HG03439 (cell line): ENCODE results near the gene OR9G4.

Experiments used
- ATAC-seq: cut with Tn5 transposase; IDR thresholded peaks from one replicate; pipeline ENCODE4 v1.9.1; 2021; ENCODE audit warnings: mild to moderate bottlenecking, moderate library complexity; ENCODE audit not compliant: unreplicated experiment

The OR9G4 gene

DNA sequence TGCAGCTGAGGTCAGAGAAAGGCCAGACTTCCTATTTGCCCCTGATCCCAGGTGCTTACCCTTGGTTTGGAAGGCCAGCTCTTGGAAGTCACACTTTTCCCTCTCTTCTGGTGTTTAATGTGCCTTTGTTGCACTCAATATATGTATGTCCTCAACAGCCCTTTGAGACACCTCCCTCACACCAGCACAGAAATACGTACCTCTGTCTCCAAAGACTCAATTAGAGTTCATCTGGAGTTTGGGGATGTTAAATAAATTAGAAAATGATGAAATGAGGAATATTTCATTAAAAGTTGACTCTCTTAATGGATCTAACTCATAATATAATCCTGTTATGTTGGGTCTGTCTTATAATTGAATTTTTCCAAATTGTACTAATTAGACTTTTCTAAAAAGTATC is at the start of gene OR9G4:
Gene OR9G4, minus strand, starts transcription at position 101 of the 400 bp plus-strand sequence. CDS start 4,931 bp downstream, outside the sequence.
- no peak for ATAC-seq

DNA sequence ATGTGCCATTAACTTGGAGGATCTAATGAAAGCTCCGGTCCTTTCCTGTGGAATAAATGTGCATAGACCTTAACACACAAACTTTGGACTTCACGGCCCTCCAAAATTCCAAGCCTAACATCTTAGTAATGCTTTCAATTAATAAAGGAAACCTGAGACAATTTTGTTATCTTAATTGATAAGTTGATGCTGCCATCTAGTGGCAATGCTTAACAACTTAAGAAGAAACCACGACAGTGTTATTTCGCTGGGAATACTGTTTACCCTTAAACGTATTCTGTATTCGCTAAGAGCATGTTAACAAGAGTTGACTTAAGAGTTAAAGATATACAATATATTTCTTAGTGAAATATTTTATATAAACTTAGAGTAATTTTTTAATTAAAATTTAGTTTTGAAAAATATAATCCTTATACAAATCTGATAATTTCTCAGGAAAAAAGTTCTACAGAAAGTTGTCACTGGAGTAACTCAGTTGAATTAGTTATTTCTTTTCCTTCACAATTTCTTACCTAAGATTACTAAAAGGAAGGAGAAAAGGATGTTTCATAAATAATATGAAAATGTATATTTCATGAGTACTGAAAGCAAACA is 35.0 kb upstream of the OR9G4 start:
- no peak for ATAC-seq

DNA sequence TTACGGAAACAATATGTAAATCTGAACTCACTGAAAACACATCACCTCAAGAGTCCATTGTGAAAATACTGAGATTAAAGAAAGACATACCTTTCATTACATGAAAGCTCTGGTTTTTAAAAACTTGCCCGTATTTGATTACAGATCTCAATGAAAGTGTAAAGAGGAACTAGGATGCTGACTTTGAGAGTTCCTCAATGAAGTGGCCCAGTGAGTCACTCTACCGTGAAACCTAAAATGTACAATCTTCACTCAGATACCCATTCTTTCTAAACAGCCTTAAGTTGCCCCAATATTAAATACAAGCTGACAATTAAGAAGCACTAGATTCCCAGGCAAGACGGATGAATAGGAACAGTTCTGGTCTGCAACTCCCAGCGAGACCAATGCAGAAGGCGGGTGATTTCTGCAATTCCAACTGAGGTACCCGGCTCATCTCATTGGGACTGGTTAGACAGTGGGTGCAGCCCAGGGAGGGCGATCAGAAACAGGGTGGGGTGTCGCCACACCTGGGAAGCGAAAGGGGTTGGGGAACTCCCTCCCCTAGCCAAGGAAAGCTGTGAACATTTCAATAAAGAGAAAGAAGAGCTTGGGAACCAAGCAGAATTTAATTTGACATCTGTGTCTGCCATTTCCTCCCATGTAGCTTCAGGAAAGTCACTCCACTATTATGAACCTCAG is 33.8 kb upstream of the OR9G4 start:
- no peak for ATAC-seq

DNA sequence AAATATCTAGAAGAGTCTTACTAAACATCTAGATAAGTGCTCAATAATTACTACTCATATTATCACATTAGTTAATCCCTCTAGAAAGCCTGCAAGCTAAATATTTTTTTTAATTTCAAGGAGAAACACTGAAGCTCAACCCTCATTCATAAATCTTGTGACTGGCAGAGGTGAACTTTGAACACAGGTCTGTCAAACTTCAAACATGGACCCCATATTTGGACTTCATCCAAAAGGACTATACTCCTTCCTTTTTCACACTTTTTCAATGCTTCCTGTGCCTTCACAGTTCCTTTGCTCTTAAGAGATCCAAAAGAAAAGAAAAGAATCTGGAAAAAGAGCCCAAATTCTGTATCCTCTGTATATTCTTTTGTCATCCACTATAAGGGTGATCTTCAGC is 28.3 kb upstream of the OR9G4 start:
- no peak for ATAC-seq

DNA sequence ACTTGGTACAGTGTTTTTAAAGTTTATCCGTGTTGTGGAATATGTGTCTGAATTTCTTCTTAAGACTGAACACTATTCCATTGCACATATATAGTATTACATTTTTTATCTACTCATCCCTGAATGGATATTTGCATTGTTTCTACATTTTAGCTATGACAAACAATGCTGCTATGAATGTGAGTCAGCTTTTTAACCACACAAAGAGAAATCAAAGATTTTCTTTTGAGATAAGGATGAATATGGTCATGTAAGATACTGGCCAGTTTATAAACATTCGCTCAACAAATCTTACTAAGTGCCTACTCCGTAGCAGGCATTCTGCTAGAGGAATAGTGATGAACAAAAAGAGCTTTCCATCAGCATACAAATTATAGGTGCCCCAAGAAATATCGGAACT is 16.5 kb upstream of the OR9G4 start:
- ATAC-seq: no peak

DNA sequence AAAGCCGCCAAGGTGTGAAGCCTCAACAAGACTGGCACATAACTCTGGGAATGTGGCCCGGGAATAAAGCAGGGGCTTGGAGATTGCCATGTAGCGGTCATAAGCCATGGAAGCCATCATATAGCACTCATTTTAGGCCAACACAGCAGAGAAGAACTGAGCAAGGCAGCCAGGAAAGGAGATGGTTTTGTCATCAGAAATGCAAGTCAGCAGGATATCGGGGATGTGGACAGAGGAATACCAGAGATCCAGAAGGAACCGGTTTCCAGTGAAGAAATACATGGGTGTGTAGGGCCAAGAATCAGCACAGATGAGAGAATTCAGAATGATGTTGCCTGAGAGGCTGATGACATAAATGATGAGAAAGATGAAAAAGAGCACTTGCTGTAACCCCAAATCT is 3.0 kb upstream of the OR9G4 start:
- no peak for ATAC-seq

DNA sequence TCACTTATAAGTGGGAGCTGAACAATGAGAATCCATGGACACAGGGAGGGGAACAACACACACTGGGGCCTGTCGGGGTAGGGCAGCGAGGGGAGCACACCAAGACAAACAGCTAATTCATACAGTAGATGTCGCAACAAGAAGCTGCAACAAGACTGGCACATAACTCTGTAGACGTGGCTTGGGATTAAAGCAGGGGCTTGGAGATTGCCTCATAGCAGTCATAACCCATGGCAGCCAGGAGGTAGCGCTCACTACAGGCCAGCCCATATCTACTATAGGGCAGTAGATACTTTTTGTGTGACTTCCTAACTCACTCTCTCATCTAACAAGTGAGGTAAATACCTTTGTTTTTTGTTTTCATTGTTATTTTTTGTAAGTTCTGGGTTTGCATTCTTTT is 1.7 kb upstream of the OR9G4 start:
- no peak for ATAC-seq

DNA sequence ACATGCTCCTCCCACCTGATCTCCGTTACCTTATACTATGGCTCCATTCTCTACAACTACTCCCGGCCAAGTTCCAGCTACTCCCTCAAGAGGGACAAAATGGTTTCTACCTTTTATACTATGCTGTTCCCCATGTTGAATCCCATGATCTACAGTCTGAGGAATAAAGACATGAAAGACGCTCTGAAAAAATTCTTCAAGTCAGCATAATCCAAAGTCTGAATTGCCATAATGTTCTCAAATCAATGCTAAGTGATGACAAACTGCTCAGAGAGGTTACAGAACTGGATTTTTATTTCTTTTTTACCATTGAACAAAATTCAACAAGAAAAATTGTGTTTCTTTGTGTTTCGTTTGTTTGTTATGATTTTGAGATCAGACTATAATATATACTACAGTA is 7.6 kb downstream of the OR9G4 start:
- ATAC-seq: no peak

DNA sequence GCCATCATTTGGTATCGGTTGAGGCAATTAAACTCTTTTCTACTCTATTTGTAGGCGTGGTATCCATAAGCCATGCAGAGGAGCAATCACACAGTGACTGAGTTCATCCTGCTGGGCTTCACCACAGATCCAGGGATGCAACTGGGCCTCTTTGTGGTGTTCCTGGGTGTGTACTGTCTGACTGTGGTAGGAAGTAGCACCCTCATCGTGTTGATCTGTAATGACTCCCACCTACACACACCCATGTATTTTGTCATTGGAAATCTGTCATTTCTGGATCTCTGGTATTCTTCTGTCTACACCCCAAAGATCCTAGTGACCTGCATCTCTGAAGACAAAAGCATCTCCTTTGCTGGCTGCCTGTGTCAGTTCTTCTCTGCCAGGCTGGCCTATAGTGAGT is 8.4 kb downstream of the OR9G4 start:
- ATAC-seq: no peak

DNA sequence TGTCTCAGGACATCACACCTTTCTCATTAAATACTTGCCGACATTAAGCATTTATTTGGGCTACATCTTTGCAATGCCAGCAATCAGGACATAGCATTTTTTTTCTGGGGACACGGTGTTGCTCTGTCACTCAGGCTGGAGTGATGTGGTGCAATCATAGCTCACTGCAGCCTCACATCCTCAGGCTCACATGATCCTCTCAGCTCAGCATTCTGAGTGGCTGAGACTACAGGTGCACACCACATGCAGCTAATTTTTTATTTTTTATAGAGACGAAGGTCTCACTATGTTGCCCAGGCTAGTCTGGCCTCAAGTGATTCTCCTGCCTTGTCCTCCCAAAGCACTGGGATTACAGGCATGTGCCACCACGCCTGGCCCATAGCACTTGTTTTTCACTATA is 28.0 kb downstream of the OR9G4 start:
- no peak for ATAC-seq

DNA sequence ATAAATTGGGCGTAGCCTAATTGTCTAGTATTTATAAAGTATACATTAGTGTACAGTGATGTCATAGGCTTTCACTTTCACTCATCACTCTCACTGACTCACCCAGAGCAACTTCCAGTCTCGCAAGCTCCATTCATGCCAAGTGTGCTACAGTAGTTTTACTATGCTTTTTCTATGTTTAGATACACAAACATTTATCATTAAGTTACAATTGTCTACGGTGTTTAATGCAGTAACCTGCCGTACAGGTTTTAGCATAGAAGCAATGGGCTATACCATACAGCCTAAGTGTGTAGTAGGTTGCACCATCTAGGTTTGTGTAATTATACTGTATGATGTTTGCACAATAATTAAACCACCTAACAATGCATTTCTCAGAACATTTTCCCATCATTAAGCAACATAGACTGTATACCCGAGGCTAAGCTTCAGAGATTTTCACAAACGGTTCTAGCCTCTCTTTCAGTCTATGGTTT is 32.1 kb downstream of the OR9G4 start:
- ATAC-seq: no peak

DNA sequence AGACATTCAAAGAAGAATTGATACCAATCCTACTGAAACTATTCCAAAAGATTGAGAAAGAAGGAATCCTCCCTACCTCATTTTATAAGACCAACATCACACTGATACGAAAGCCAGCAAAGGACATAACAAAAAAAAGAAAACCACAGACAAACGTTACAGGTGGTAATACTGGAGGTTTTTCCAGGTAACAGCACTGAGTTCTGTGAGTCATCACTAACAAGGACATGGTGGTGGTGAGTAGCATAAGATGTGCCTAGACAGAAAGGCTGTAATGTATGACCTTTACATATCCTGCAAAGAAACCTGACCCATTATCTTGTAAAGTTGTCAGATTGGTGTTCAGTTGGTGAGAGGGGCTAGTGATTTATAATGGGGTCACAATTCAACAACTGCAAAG is 34.3 kb downstream of the OR9G4 start:
- no peak for ATAC-seq

DNA sequence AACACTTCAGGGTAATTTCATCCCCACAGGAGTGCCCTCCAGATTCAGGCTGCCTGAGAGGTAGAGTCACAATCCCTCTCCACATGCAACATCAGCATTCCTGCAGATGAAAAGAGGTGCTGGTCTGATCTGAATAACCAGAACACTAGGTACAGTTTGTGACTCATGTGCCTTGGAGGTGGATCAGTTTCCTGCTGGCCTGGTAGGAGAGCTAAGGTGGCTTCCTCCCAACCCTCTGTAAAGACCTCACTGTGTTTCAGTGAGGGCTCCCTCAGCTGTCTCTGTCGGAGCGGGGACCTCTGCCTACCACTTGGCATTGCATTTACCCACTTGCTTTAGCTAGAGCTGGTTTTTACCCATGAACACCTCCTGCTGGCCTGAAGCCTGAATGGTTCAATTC is 42.0 kb downstream of the OR9G4 start:
- ATAC-seq: no peak

DNA sequence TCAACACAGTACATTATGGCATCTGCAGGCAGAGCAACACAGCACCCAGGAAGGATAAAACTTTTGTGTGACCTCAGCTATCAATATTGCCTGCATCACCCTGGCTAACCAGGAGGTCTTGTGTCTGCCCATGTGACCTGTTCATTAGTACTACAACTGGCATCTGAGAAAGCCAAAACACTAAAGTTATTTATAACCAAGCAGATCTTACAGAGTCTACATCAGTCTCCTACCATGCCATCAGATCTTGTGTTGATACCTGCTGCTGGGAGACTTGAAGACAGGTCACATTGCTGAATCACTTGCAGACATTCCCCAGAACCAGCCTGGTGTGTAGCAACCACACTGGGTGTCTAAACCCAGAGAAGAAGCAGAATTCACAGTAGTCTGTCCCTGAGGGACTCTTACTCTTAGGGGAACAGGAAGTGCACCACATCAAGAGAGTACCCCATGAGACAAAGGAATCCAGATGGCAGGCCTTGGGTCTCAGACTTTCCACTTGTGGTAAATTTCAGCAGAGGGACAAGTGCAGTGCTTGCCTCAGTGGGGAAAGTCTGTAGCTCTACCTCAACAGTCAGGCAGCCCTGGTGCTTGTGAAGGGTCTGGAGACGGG is 42.6 kb downstream of the OR9G4 start:
- ATAC-seq: no peak

DNA sequence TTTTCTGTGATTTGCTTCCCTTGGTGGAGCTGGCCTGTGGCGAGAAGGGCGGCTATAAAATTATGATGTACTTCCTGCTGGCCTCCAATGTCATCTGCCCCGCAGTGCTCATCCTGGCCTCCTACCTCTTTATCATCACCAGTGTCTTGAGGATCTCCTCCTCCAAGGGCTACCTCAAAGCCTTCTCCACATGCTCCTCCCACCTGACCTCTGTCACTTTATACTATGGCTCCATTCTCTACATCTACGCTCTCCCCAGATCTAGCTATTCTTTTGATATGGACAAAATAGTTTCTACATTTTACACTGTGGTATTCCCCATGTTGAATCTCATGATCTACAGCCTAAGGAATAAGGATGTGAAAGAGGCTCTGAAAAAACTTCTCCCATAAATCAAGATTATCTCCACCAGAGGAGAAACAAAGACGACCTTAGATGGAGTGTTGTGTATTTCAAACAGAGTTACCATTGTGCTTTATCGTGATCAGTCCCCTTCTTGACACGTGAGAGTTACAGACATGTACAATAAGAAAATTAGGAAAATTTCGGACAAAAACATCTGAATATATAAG is 47.5 kb downstream of the OR9G4 start:
- no peak for ATAC-seq

DNA sequence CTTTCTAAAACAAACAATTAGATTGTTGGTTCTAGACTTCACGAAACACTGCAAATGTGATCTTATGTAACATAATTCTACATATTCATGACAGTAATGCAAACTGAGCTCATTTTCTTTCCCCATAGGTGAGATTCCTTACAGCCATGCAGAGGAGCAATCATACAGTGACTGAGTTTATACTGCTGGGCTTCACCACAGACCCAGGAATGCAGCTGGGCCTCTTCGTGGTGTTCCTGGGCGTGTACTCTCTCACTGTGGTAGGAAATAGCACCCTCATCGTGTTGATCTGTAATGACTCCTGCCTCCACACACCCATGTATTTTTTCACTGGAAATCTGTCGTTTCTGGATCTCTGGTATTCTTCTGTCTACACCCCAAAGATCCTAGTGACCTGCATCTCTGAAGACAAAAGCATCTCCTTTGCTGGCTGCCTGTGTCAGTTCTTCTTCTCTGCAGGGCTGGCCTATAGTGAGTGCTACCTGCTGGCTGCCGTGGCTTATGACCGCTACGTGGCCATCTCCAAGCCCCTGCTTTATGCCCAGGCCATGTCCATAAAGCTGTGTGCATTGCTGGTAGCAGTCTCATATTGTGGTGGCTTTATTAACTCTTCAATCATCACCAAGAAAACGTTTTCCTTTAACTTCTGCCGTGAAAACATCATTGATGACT is 48.1 kb downstream of the OR9G4 start:
- no peak for ATAC-seq

DNA sequence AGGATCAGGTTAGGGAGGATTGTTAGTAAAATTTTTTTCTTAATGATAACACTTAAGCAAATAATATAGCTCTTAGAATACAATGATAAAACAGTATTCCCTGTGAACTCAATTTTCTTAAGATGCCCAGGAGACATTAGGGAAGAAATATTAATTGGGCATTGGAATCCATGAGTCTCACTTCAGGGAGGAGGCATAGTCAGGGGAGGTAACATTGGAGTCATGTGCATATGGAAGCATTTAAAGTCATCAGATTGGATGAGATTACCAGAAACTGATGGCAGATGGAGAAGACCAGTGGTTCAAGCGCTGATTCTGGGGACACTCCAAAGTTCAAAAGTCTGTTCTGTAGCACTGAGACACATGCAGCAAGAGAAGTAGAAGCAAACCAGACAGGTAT is 49.7 kb downstream of the OR9G4 start, which contains the start of gene OR9G1:
Gene OR9G1, plus strand, starts transcription at position 301 of the 400 bp plus-strand sequence. CDS start 1,293 bp downstream, outside the sequence.
- ATAC-seq: no peak

DNA sequence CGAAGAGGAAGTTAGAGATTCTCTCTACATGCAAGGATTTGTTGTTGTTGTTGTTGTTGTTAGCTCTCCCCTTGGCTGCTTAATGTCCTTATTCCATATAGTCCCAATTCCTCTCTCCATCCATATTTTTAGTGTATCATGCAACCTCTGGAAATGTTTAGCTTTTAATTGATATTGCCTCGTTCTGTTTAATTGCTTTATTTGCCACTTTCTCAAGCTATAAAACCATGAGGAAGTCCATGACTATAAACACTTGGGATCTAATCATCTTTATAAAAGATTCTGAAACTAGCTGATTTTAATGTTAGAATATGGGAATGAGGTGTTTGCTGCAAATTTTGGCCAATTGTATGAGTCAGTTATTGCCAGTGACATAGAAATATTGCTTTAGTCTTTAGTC is 55.1 kb downstream of the OR9G4 start:
- ATAC-seq: no peak
